Astrocyte (in vitro differentiated cells and primary cell): Measurements from ENCODE around the gene GPHN. TPM values are rescaled to one million over a fixed set of nuclear protein-coding genes. Genes with fewer than 3 reads are reported as not detected.
"Not testable (repeated sequence)": the region's sequence is repeated elsewhere in the genome, so short reads cannot be mapped to it uniquely, and the experiment has no call there.

ENCODE experiments used
- DNase-seq: peaks from one replicate; pipeline ENCODE4 v3.0.0-alpha.2; 2010; ENCODE audit warnings: low read depth
- FAIRE-seq: peaks from 2 replicates; lab custom pipeline; 2011; peaks lifted over from hg19 to GRCh38; lab: Jason Lieb, UNC
- H2AFZ ChIP-seq: 2 replicates; pipeline ENCODE4 v1.6.0; 2012; ENCODE audit warnings: low read depth, low read length, inconsistent platforms
- H3K27ac ChIP-seq: 2 replicates; pipeline ENCODE4 v1.5.1; 2011; ENCODE audit warnings: low read depth, low read length, inconsistent platforms
- H3K27me3 ChIP-seq: 2 replicates; pipeline ENCODE4 v1.6.0; 2011; ENCODE audit warnings: low read length, inconsistent platforms; ENCODE audit not compliant: insufficient read depth
- H3K36me3 ChIP-seq: 2 replicates; pipeline ENCODE4 v1.5.1; 2011; ENCODE audit warnings: low read length, inconsistent platforms; ENCODE audit not compliant: insufficient read depth
- H3K4me1 ChIP-seq: 2 replicates; pipeline ENCODE4 v1.5.1; 2011; ENCODE audit warnings: low read length, inconsistent platforms; ENCODE audit not compliant: insufficient read depth
- H3K4me2 ChIP-seq: 2 replicates; pipeline ENCODE4 v1.6.0; 2012; ENCODE audit warnings: low read length, inconsistent platforms
- H3K4me3 ChIP-seq: 2 replicates; pipeline ENCODE4 v1.5.1; 2011; ENCODE audit warnings: low read depth, mild to moderate bottlenecking, low read length, inconsistent platforms; ENCODE audit not compliant: insufficient read depth
- H3K79me2 ChIP-seq: 2 replicates; pipeline ENCODE4 v1.6.0; 2012; ENCODE audit warnings: mild to moderate bottlenecking, low read length, inconsistent platforms; ENCODE audit not compliant: insufficient read depth
- H3K9ac ChIP-seq: 2 replicates; pipeline ENCODE4 v1.6.0; 2012; ENCODE audit warnings: mild to moderate bottlenecking, low read length, inconsistent platforms
- H3K9me3 ChIP-seq: 2 replicates; pipeline ENCODE4 v1.5.1; 2012; ENCODE audit warnings: low read depth, mild to moderate bottlenecking, low read length, inconsistent platforms; ENCODE audit not compliant: insufficient read depth
- H4K20me1 ChIP-seq: 2 replicates; pipeline ENCODE4 v1.6.0; 2012; ENCODE audit warnings: low read length, inconsistent platforms; ENCODE audit not compliant: insufficient read depth
- H3K27ac Mint-ChIP-seq: one replicate; pipeline ENCODE4 v1.8.0; 2021; ENCODE audit warnings: mild to moderate bottlenecking, mixed read lengths; ENCODE audit not compliant: unreplicated experiment
- H3K27me3 Mint-ChIP-seq: one replicate; pipeline ENCODE4 v1.8.0; 2021; ENCODE audit warnings: low read depth, mixed read lengths; ENCODE audit not compliant: unreplicated experiment
- H3K36me3 Mint-ChIP-seq: one replicate; pipeline ENCODE4 v1.8.0; 2021; ENCODE audit warnings: low read depth, mixed read lengths; ENCODE audit not compliant: unreplicated experiment
- H3K4me1 Mint-ChIP-seq: one replicate; pipeline ENCODE4 v1.8.0; 2021; ENCODE audit warnings: low read depth, mixed read lengths; ENCODE audit not compliant: unreplicated experiment
- H3K4me3 Mint-ChIP-seq: one replicate; pipeline ENCODE4 v1.8.0; 2021; ENCODE audit warnings: mild to moderate bottlenecking, moderate library complexity, mixed read lengths; ENCODE audit not compliant: unreplicated experiment
- H3K9me3 Mint-ChIP-seq: one replicate; pipeline ENCODE4 v1.8.0; 2021; ENCODE audit warnings: mild to moderate bottlenecking, mixed read lengths; ENCODE audit not compliant: unreplicated experiment
- CTCF ChIP-seq: IDR thresholded peaks from 2 replicates; pipeline ENCODE4 v1.5.1; 2011; ENCODE audit warnings: low read depth, mild to moderate bottlenecking, inconsistent platforms, low read length, moderate library complexity; ENCODE audit not compliant: insufficient read depth
- EZH2 ChIP-seq: IDR thresholded peaks from 2 replicates; pipeline ENCODE4 v1.6.1; 2012; ENCODE audit warnings: mild to moderate bottlenecking, low read length, inconsistent platforms; ENCODE audit not compliant: insufficient read depth
- total RNA-seq: library from RNA; stranded (reverse); gene quantifications from 2 replicates; pipeline ENCODE4 v1.2.1, GENCODE V29; 2021

The GPHN gene
- total RNA-seq, 1 donor from 2014 or later, result 6.9 TPM

GRCh38 chr14:66827182-66827581 lies 319.2 kb downstream of the GPHN start:
- Histone ChIP-seq H3K36me3 (no peaks in the 10 kb centered on the region), H3K9ac (no peak overlapping the region), H3K9me3 (no peaks in the 10 kb centered on the region), H3K27ac (no peak overlapping the region), H4K20me1 (no peaks in the 10 kb centered on the region), H2AFZ (no peak overlapping the region), H3K27me3 (no peaks in the 10 kb centered on the region), H3K79me2 (no peaks in the 10 kb centered on the region), H3K4me3 (no peak overlapping the region), H3K4me2 (no peak overlapping the region), H3K4me1 (no peaks in the 10 kb centered on the region)
- Mint-ChIP-seq H3K36me3 (no peaks in the 10 kb centered on the region), H3K4me1 (peaks cover 2% of the 10 kb centered on the region), H3K4me3 (no peak overlapping the region), H3K27me3 (no peaks in the 10 kb centered on the region), H3K27ac (no peak overlapping the region), H3K9me3 (no peaks in the 10 kb centered on the region)
- TF ChIP-seq EZH2 (no peak), CTCF (no peak)
- FAIRE-seq (no peak), DNase-seq (no peak)

GRCh38 chr14:66831173-66831572 lies 323.2 kb downstream of the GPHN start:
- no peak for TF ChIP-seq CTCF
- no peak for TF ChIP-seq EZH2
- no peaks in the 10 kb centered on the region for H3K9me3 ChIP-seq
- DNase-seq, result no peak
- H2AFZ ChIP-seq, result no peak overlapping the region
- H3K4me1 ChIP-seq, result no peaks in the 10 kb centered on the region
- no peaks in the 10 kb centered on the region for H3K79me2 ChIP-seq
- no peak for FAIRE-seq
- H3K27ac ChIP-seq, result no peak overlapping the region
- Mint-ChIP-seq H3K9me3 (no peaks in the 10 kb centered on the region), H3K36me3 (no peaks in the 10 kb centered on the region), H3K27ac (no peak overlapping the region), H3K4me3 (no peak overlapping the region), H3K27me3 (no peaks in the 10 kb centered on the region), H3K4me1 (no peaks in the 10 kb centered on the region)
- no peaks in the 10 kb centered on the region for H3K36me3 ChIP-seq
- H3K9ac ChIP-seq, result no peak overlapping the region
- no peaks in the 10 kb centered on the region for H3K27me3 ChIP-seq
- H3K4me3 ChIP-seq, result no peak overlapping the region
- no peaks in the 10 kb centered on the region for H4K20me1 ChIP-seq
- no peak overlapping the region for H3K4me2 ChIP-seq

GRCh38 chr14:66833816-66834215 lies 325.9 kb downstream of the GPHN start:
- H3K4me2 ChIP-seq, result no peak overlapping the region
- H3K27me3 ChIP-seq, result no peaks in the 10 kb centered on the region
- Mint-ChIP-seq H3K27ac (no peak overlapping the region), H3K36me3 (no peaks in the 10 kb centered on the region), H3K4me3 (no peak overlapping the region), H3K4me1 (no peaks in the 10 kb centered on the region), H3K9me3 (no peaks in the 10 kb centered on the region), H3K27me3 (no peaks in the 10 kb centered on the region)
- H3K9me3 ChIP-seq, result no peaks in the 10 kb centered on the region
- H3K4me1 ChIP-seq, result no peaks in the 10 kb centered on the region
- no peak overlapping the region for H3K9ac ChIP-seq
- TF ChIP-seq EZH2 (no peak), CTCF (no peak)
- no peaks in the 10 kb centered on the region for H4K20me1 ChIP-seq
- DNase-seq (no peak), FAIRE-seq (no peak)
- H2AFZ ChIP-seq, result no peak overlapping the region
- H3K4me3 ChIP-seq, result no peak overlapping the region
- no peaks in the 10 kb centered on the region for H3K36me3 ChIP-seq
- no peak overlapping the region for H3K27ac ChIP-seq
- no peaks in the 10 kb centered on the region for H3K79me2 ChIP-seq

GRCh38 chr14:66837436-66837835 lies 329.5 kb downstream of the GPHN start:
- not testable (repeated sequence) for H4K20me1 ChIP-seq, FAIRE-seq, H3K36me3 Mint-ChIP-seq, H3K27me3 Mint-ChIP-seq, H3K4me1 Mint-ChIP-seq, H3K27me3 ChIP-seq, H3K4me2 ChIP-seq, H3K9me3 Mint-ChIP-seq, H3K4me3 ChIP-seq, H3K9me3 ChIP-seq, H3K4me3 Mint-ChIP-seq, DNase-seq, H3K27ac Mint-ChIP-seq, H3K4me1 ChIP-seq, H3K79me2 ChIP-seq, H2AFZ ChIP-seq, H3K36me3 ChIP-seq, H3K27ac ChIP-seq, H3K9ac ChIP-seq
